HG03354 (cell line): ENCODE measurements around the gene ARL14EP.

ENCODE experiments used
- ATAC-seq: cut with Tn5 transposase; IDR thresholded peaks from one replicate; pipeline ENCODE4 v1.9.1; 2021; ENCODE audit warnings: mild to moderate bottlenecking; ENCODE audit not compliant: unreplicated experiment, poor library complexity, severe bottlenecking

Gene ARL14EP

GRCh38 chr11:30326114-30326778 is 3.3 kb downstream of the ARL14EP start:
- no peak for ATAC-seq

DNA sequence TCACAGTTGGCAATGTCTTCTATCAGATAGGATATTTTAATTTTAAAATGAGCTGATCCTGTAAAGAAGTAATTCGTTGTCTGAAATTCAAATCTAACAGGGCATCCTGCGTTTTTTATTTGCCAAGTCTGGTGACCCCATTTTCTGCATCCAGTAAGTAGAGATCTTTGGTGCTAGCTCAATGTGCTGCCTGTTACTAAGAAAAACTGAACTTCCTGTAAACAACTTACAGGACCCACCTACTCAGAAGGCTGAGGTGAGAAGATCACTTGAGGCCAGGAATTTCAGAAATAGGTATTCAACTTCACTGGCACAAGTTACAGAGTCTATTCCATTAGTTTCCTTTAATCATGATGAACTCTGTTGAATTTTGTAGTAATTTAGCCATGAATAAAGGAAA is 4.0 kb downstream of the ARL14EP start:
- ATAC-seq, result no peak

- no peak for ATAC-seq
Observed at GRCh38 chr11:30328681-30329080, 5.8 kb downstream of the ARL14EP start.

- no peak for ATAC-seq
Observed at GRCh38 chr11:30329150-30329940, 6.4 kb downstream of the ARL14EP start.

DNA sequence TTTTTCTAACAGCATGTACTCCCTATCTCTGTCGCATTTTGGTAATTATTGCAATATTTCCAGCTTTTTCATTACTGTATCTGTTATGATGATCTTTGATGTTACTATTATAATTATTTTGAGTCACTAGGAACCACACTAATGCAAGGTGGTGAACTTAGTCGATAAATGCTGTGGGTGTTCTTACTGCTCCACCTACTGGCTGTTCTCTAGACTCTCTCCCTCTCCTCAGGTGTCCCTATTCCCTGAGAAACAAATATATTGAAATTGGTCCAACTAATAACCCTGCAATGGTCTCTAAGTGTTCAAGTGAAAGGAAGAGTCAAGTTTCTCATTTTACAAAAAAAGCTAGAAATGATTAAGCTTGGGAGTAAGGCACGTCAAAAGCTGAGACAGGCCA is 10.5 kb downstream of the ARL14EP start:
- ATAC-seq, result peak; percentile 87

DNA sequence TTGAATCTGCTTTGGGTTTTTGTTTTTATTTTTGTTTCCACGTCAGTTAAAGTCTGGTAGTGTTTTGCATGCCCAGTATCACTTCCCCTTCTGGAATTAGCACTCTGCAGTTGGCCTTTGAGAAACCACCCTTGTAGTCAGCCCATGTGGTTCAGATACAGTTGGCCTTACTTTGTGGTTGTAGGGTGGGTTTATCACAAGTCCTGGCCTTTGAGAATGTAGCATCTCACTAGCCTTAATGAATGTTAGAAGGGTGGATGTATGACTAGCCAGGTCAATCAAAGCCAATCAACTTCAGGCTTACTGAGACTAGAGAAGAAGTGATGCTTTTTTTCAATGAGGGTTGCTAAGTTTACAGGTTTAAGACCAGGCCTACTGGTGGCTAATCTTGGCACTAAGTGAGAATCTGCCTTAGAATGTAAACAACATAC is 19.8 kb downstream of the ARL14EP start:
- peak; percentile 98 for ATAC-seq

DNA sequence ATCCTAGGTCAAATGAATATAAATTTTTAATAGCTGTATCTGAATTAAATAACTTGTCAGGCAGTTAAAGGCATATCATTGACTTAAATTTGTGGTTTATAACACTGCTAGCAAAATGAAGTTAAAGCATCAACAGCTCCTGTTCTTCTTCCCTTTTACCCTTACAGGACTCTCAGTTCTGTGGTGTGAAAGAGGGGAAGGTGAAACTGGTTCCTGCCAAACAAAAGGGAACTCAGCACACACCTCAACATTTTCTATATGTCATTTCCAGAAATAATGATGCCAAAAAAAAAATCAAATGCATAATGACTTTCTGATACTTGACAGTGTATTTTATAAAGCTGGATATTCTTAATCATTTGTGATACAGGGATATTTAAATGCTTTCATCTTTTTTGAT is 21.2 kb downstream of the ARL14EP start:
- no peak for ATAC-seq

DNA sequence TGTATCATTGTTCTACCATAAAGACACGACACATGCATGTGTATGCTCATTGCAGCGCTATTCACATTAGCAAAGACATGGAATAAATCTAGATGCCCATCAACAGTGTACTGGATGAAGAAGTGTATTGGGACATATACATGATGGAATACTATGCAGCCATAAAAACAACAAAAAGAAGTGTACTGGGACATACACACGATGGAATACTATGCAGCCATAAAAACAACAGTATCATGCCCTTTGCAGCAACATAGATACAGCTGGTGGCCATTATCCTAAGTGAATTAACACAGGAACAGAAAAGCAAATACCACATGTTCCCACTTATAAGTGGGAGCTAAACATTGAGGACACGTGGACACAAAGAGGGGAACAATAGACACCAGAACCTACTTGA is 22.7 kb downstream of the ARL14EP start:
- ATAC-seq, result no peak

DNA sequence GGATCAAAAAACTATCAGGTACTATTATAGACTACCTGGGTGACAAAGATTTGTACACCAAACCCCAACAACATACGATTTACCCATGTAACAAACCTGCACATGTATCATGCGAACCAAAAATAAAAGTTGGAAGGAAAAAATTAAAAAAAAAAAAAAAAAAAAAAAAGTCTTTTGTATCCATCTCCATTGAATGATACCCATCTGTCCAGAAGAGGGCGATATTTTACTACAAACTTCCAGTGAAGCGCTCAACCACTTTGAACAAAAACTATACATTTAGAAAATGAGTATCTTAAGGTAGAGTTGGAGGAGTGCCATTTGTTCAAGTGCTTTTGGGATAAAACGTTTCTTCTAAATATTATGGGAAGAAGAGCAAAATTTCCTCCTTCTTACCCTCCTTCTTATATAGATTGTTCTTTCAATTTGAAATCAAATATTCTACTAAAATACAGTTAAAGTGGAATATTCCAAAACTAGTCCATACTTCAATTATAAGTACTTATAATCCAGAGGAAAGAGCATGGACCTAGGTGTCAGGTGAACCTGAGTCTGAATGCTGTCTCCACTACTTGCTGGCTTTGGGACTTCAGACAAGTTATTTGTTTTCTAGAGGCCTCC is 23.3 kb downstream of the ARL14EP start:
- ATAC-seq, result no peak

DNA sequence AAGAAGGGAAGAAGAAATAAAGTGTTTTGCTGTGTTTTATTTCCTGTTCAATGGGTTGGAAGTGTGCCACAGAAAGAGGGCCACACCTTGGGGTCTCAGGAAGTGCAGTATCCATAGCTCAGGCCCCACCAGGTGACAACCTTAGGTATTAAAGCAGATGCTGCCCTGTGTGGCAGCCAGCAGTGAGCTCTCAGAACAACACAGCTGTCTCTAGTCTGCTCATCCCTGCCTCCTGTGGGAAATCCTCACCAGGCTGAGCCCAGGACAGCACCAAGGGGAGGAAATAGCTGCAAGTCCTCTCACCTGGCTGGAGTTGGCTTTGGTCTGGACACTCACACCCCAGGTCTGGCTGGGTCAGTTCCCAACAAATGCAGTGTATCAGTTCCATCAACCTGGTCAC is 25.1 kb downstream of the ARL14EP start:
- ATAC-seq, result no peak

- no peak for ATAC-seq
Observed at GRCh38 chr11:30349885-30350284, 27.0 kb downstream of the ARL14EP start.

DNA sequence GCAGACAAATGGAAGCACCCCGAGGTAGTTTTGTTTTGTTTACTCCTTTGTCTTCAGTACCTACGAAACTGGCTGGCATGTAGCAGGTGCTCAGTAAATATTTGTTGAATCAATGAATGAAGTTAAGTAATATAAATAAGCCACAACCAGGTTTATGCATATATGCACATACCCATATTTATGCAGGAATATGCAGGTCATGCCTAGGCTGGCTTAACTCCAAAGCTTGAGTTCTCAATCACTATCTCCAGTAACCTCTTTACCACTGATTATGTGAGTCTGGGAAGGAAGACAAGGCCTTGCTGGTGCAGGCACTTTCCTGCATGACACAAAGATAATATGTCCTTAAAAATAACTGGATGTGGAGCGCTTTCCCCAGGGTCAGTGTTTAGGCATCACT is 27.5 kb downstream of the ARL14EP start:
- ATAC-seq, result no peak

DNA sequence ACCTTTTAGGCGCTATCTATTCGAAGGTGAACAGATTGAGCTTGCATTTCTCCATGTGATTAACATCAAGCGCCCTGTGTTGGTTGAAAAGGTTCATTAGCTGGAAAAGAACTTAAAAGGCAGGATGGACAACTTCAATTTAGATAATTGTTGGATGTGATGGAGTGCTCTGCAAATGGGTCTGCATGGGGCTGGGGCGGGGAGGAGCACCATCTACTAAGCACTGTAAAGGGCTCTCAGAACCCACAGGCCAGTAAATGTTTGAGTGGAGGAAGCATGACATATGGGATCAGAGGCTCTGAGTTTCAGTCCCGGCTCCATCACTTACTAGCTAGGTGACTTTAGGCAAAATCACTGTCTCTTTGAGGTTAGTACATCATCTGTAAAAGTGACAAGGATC is 28.2 kb downstream of the ARL14EP start:
- no peak for ATAC-seq

GRCh38 chr11:30356391-30356790 is 33.5 kb downstream of the ARL14EP start:
- no peak for ATAC-seq

- ATAC-seq, result no peak
Observed at GRCh38 chr11:30357872-30358271, 35.0 kb downstream of the ARL14EP start.

GRCh38 chr11:30358536-30358935 is 35.6 kb downstream of the ARL14EP start:
- no peak for ATAC-seq

GRCh38 chr11:30360741-30361140 is 37.8 kb downstream of the ARL14EP start:
- no peak for ATAC-seq

GRCh38 chr11:30364139-30364836 is 41.4 kb downstream of the ARL14EP start:
- no peak for ATAC-seq

DNA sequence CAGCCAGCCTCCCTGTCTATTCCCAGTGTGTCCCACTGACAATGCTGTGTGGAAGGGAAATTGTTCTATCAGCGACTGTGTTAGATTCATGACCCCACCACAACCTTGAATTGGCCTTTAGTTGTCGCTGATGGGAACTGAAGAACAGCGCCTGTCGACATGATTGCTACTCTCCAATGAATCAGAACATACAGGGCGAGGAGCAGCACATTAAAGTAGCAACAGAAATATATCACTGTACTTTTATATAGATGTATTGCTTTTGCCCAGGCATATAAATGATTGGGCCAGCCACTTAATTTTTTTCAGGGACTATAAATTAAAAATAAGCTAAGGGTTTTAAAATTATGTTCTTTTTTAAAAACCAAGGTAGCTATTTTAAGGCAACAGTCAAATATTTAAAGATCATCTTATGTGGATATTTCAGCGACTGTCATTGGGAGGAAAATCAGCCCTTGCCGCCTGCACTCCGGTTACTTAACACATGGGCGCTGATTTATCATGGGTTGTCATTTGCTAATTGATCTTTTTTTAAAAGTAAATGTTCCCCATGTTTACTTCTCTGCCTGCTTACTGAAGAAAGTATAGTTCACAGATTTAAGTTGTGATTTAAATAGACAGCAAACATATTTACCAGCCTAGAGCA is 42.1 kb downstream of the ARL14EP start:
- no peak for ATAC-seq
